Activated T-cell treated with anti-CD3 and anti-CD28 coated beads for 24 hours (primary cell): ENCODE results near the gene PRXL2B.
"Not testable (repeated sequence)": the region's sequence is repeated elsewhere in the genome, so short reads cannot be mapped to it uniquely, and the experiment has no call there.

ENCODE experiments used
- DNase-seq: peaks from one replicate; pipeline ENCODE4 v3.0.0-alpha.2; 2020; ENCODE audit warnings: low read depth

Gene PRXL2B

GRCh38 chr1:2586154-2587070 lies at the start of gene PRXL2B:
Gene PRXL2B, plus strand, starts transcription at chr1:2586777. Its CDS starts 109 bp downstream, at chr1:2586886.
- peak; percentile 96 for DNase-seq

GRCh38 chr1:2537784-2538115 lies 48.8 kb upstream of the PRXL2B start:
- no peak for DNase-seq

GRCh38 chr1:2538376-2538775 lies 48.2 kb upstream of the PRXL2B start:
- DNase-seq = no peak

GRCh38 chr1:2538872-2539271 lies 47.7 kb upstream of the PRXL2B start:
- no peak for DNase-seq

GRCh38 chr1:2539312-2539907 lies 47.2 kb upstream of the PRXL2B start:
- DNase-seq = no peak

GRCh38 chr1:2540816-2541492 lies 45.6 kb upstream of the PRXL2B start:
- DNase-seq = no peak

GRCh38 chr1:2541619-2542245 lies 44.8 kb upstream of the PRXL2B start:
- no peak for DNase-seq

- DNase-seq = no peak
Measured at GRCh38 chr1:2542246-2542915, 44.2 kb upstream of the PRXL2B start.

- DNase-seq = no peak
Measured at GRCh38 chr1:2543543-2544092, 43.0 kb upstream of the PRXL2B start.

GRCh38 chr1:2544093-2544874 lies 42.3 kb upstream of the PRXL2B start:
- DNase-seq = no peak

- no peak for DNase-seq
Measured at GRCh38 chr1:2544875-2545640, 41.5 kb upstream of the PRXL2B start.

GRCh38 chr1:2545754-2546514 lies 40.6 kb upstream of the PRXL2B start:
- DNase-seq = peak; percentile 78

GRCh38 chr1:2546515-2547209 lies 39.9 kb upstream of the PRXL2B start:
- peak; percentile 77 for DNase-seq

GRCh38 chr1:2547210-2548067 lies 39.1 kb upstream of the PRXL2B start:
- peak; percentile 35 for DNase-seq

GRCh38 chr1:2548068-2548589 lies 38.4 kb upstream of the PRXL2B start:
- DNase-seq = peak; percentile 73

GRCh38 chr1:2549367-2550029 lies 37.1 kb upstream of the PRXL2B start:
- DNase-seq = not testable (repeated sequence)
